ENCODE data around the gene MYL12A.

DNA sequence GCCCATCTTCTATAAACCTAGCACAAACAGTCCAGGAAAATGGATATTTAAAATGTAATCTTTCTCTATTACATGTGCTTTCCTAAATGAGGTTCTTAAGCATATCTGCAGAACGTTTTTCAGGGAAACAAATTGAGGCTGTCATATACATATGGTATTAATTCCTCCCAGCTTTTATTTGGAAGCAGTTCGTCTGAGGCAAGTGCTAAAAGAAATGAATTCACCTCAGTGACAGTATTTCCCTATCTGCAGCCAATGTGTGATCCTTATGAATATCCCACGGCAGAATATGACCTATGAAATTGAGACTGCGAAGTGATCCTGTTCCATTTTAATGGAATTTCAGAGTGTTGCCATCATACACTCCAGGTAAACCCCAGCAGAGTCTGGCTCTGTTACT is 34.9 kb upstream of the MYL12A start:
- TF ChIP-seq TAF1 (IDR thresholded peaks at IDR 0.05; ENCODE audit: borderline replicate concordance, insufficient read depth, low read length) (no peak), POLR2AphosphoS5 (IDR thresholded peaks at IDR 0.05; ENCODE audit: low read depth, low read length) (no peak), FOXP2 (optimal IDR thresholded peaks at IDR 0.05; ENCODE audit: borderline replicate concordance, extremely low read depth, extremely low read length, insufficient read depth) (no peak)
- TF ChIP-seq, protein P1, sequence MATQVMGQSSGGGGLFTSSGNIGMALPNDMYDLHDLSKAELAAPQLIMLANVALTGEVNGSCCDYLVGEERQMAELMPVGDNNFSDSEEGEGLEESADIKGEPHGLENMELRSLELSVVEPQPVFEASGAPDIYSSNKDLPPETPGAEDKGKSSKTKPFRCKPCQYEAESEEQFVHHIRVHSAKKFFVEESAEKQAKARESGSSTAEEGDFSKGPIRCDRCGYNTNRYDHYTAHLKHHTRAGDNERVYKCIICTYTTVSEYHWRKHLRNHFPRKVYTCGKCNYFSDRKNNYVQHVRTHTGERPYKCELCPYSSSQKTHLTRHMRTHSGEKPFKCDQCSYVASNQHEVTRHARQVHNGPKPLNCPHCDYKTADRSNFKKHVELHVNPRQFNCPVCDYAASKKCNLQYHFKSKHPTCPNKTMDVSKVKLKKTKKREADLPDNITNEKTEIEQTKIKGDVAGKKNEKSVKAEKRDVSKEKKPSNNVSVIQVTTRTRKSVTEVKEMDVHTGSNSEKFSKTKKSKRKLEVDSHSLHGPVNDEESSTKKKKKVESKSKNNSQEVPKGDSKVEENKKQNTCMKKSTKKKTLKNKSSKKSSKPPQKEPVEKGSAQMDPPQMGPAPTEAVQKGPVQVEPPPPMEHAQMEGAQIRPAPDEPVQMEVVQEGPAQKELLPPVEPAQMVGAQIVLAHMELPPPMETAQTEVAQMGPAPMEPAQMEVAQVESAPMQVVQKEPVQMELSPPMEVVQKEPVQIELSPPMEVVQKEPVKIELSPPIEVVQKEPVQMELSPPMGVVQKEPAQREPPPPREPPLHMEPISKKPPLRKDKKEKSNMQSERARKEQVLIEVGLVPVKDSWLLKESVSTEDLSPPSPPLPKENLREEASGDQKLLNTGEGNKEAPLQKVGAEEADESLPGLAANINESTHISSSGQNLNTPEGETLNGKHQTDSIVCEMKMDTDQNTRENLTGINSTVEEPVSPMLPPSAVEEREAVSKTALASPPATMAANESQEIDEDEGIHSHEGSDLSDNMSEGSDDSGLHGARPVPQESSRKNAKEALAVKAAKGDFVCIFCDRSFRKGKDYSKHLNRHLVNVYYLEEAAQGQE (IDR thresholded peaks at IDR 0.05; ENCODE audit: insufficient read depth in 1 of 2, low read depth in 2 of 2, low read length in 2 of 2), result no peak
